GM12892 (cell line): ENCODE results near the gene SQOR.

Experiments used
- POLR2AphosphoS5 ChIP-seq: IDR thresholded peaks from 2 replicates; pipeline ENCODE4 v1.6.1; 2011; ENCODE audit warnings: low read depth, low read length, control low read depth
- TAF1 ChIP-seq: IDR thresholded peaks from 2 replicates; pipeline ENCODE4 v1.6.1; 2011; ENCODE audit warnings: low read depth, mild to moderate bottlenecking, control low read depth, low read length, borderline replicate concordance

DNA sequence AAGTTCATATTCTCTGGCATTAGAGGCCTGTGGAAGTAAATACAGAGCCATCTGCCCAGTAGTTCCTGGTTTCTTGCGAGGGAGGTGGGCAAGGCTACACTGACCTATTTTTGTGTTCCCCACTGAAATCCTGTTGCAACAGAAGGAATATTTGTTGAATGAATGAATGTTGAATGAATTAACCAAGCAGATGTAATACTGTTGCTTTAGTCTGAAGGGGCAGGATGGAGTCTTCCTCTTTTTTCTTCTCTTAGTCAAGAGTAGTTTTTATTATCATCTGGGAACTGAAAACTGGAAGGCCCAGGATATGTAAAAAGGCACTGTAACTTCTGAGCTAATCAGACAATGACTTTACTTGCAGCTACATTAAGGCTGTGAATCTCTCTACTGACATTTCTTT lies 30.5 kb upstream of the SQOR start:
- no peak for TF ChIP-seq POLR2AphosphoS5
- no peak for TF ChIP-seq TAF1
